Keratinocyte (primary cell): Measurements from ENCODE around the gene NFATC1. TPM values are rescaled to one million over a fixed set of nuclear protein-coding genes. Genes with fewer than 3 reads are reported as not detected.

ENCODE experiments used
- DNase-seq: peaks from one replicate; pipeline ENCODE4 v3.0.0-alpha.2; 2011; ENCODE audit warnings: low read depth, missing footprints, low spot score
- FAIRE-seq: peaks from 2 replicates; lab custom pipeline; 2011; peaks lifted over from hg19 to GRCh38; lab: Jason Lieb, UNC
- H2AFZ ChIP-seq: 2 replicates; pipeline ENCODE4 v1.6.0; 2012; ENCODE audit warnings: low read length, control low read depth, inconsistent platforms; ENCODE audit not compliant: control insufficient read depth
- H3K27ac ChIP-seq: 2 replicates; pipeline ENCODE4 v1.5.1; 2011; ENCODE audit warnings: low read length; ENCODE audit not compliant: control insufficient read depth, insufficient read depth
- H3K27me3 ChIP-seq: 3 replicates; pipeline ENCODE4 v1.6.0; 2011; ENCODE audit warnings: low read length; ENCODE audit not compliant: control insufficient read depth, insufficient read depth; ENCODE audit errors: extremely low read depth
- H3K36me3 ChIP-seq, 2 experiments: 2 replicates in 1 of 2; 3 replicates in 1 of 2; pipeline ENCODE4 v1.5.1; 2011; ENCODE audit warnings: low read length in 2 of 2, mild to moderate bottlenecking in 1 of 2; ENCODE audit not compliant: control insufficient read depth in 2 of 2, insufficient read depth in 2 of 2; ENCODE audit errors: extremely low read depth in 1 of 2
- H3K4me1 ChIP-seq: 3 replicates; pipeline ENCODE4 v1.5.1; 2011; ENCODE audit warnings: low read length; ENCODE audit not compliant: control insufficient read depth, insufficient read depth; ENCODE audit errors: extremely low read depth
- H3K4me2 ChIP-seq: 3 replicates; pipeline ENCODE4 v1.6.0; 2011; ENCODE audit warnings: low read depth, low read length; ENCODE audit not compliant: control insufficient read depth, insufficient read depth; ENCODE audit errors: extremely low read depth
- H3K4me3 ChIP-seq, 3 experiments: fragments of 200-600 bp in 1 of 3; sonication (generic) in 1 of 3; 2 replicates in 2 of 3; 3 replicates in 1 of 3; pipeline ENCODE4 v1.5.1; 2011 to 2016; ENCODE audit warnings: low read length in 3 of 3, mild to moderate bottlenecking in 3 of 3, control low read depth in 2 of 3, inconsistent platforms in 1 of 3, low read depth in 1 of 3, mixed read lengths in 1 of 3, mixed run types in 1 of 3, moderate library complexity in 1 of 3; ENCODE audit not compliant: control insufficient read depth in 2 of 3, insufficient read depth in 2 of 3; ENCODE audit errors: extremely low read depth in 1 of 3
- H3K79me2 ChIP-seq: 2 replicates; pipeline ENCODE4 v1.6.0; 2012; ENCODE audit warnings: low read length; ENCODE audit not compliant: control insufficient read depth, insufficient read depth
- H3K9ac ChIP-seq: 3 replicates; pipeline ENCODE4 v1.6.0; 2011; ENCODE audit warnings: low read length; ENCODE audit not compliant: control insufficient read depth, insufficient read depth; ENCODE audit errors: extremely low read depth
- H3K9me1 ChIP-seq: 3 replicates; pipeline ENCODE4 v1.6.0; 2011; ENCODE audit warnings: low read length; ENCODE audit not compliant: control insufficient read depth, insufficient read depth; ENCODE audit errors: extremely low read depth
- H3K9me3 ChIP-seq: 2 replicates; pipeline ENCODE4 v1.5.1; 2012; ENCODE audit warnings: low read depth, low read length; ENCODE audit not compliant: control insufficient read depth
- H4K20me1 ChIP-seq: 3 replicates; pipeline ENCODE4 v1.6.0; 2011; ENCODE audit warnings: low read length; ENCODE audit not compliant: control insufficient read depth, insufficient read depth; ENCODE audit errors: extremely low read depth
- CTCF ChIP-seq, 3 experiments: IDR thresholded peaks in 1 of 3; conservative IDR thresholded peaks in 1 of 3; optimal IDR thresholded peaks in 1 of 3; 2 replicates in 2 of 3; 3 replicates in 1 of 3; pipeline versions ENCODE3 to v1.5.1; 2011; ENCODE audit warnings: low read length in 3 of 3, mild to moderate bottlenecking in 3 of 3, moderate library complexity in 2 of 3, control low read depth in 1 of 3, inconsistent platforms in 1 of 3; ENCODE audit not compliant: insufficient read depth in 2 of 3; ENCODE audit errors: extremely low read depth in 1 of 3
- EZH2 ChIP-seq: IDR thresholded peaks from one replicate; pipeline ENCODE4 v1.6.1; 2012; ENCODE audit warnings: inconsistent platforms, mild to moderate bottlenecking, low read length, moderate library complexity
- dilution Hi-C: fragments of 300-500 bp; cut with MboI; formaldehyde crosslinking; loops from one replicate; pipeline ENCODE4 v1.7.0; 2020; ENCODE audit warnings: low sequenced_read_pairs; ENCODE audit not compliant: extremely low pct_ligation_motif_present
- polyA plus RNA-seq, 5 experiments: library from polyadenylated mRNA; depleted of rRNA in 3 of 5; stranded (reverse) in 3 of 5; stranded (forward) in 1 of 5; unstranded in 1 of 5; fragments of >200 nt; gene quantifications; 1 replicate in 1 of 5; 2 replicates in 3 of 5; 3 replicates in 1 of 5; pipeline versions ENCODE4 v1.2.1 to v1.2.3, GENCODE V29; 2011 to 2012; ENCODE audit warnings: missing spikeins in 2 of 5, low read depth in 1 of 5, low replicate concordance in 1 of 5

NFATC1 gene
- polyA plus RNA-seq, 1 donor (not counting 4 experiments of a cell fraction or from before 2014, with no cell fraction given), result 0.77 TPM

- Histone ChIP-seq H3K9ac (no peak overlapping the region), H3K27ac (no peak overlapping the region), H3K9me3 (peaks cover 4% of the 10 kb centered on the region), H3K4me2 (no peak overlapping the region), H3K27me3 (no peaks in the 10 kb centered on the region), H3K36me3 (no peaks in the 10 kb centered on the region), H3K79me2 (no peaks in the 10 kb centered on the region), H2AFZ (no peak overlapping the region), H3K9me1 (no peaks in the 10 kb centered on the region), H4K20me1 (no peaks in the 10 kb centered on the region), H3K4me1 (no peaks in the 10 kb centered on the region), H3K4me3 (no peak overlapping the region)
- no peak for DNase-seq
- TF ChIP-seq EZH2 (no peak), CTCF (optimal IDR thresholded peaks at IDR 0.05 in 1 of 3, IDR thresholded peaks at IDR 0.05 in 1 of 3, conservative IDR thresholded peaks at IDR 0.05 in 1 of 3; ENCODE audit: extremely low read depth in 1 of 3, insufficient read depth in 2 of 3, low read length in 3 of 3) (no peak)
- no peak for FAIRE-seq
- dilution Hi-C loops, result no loop called here
Measured at GRCh38 chr18:79560042-79560860, 164.5 kb downstream of the NFATC1 start.

- Histone ChIP-seq H3K9me3 (peaks cover 4% of the 10 kb centered on the region), H3K36me3 (no peaks in the 10 kb centered on the region), H2AFZ (no peak overlapping the region), H3K4me1 (no peaks in the 10 kb centered on the region), H3K79me2 (no peaks in the 10 kb centered on the region), H3K27ac (no peak overlapping the region), H3K4me2 (no peak overlapping the region), H3K27me3 (no peaks in the 10 kb centered on the region), H3K4me3 (no peak overlapping the region), H3K9me1 (no peaks in the 10 kb centered on the region), H4K20me1 (no peaks in the 10 kb centered on the region), H3K9ac (no peak overlapping the region)
- dilution Hi-C loops, result no loop called here
- TF ChIP-seq EZH2 (no peak), CTCF (optimal IDR thresholded peaks at IDR 0.05 in 1 of 3, IDR thresholded peaks at IDR 0.05 in 1 of 3, conservative IDR thresholded peaks at IDR 0.05 in 1 of 3; ENCODE audit: extremely low read depth in 1 of 3, insufficient read depth in 2 of 3, low read length in 3 of 3) (no peak)
- FAIRE-seq (no peak), DNase-seq (no peak)
Measured at GRCh38 chr18:79560861-79561210, 165.1 kb downstream of the NFATC1 start.
